ENCODE results near the gene STXBP5.

Gene STXBP5

GRCh38 chr6:147204060-147204785 is at the start of gene STXBP5:
Gene STXBP5 (plus strand): TSS chr6:147204417. CDS start chr6:147204533, 116 bp downstream.
- peak; percentile 65 for DNase-seq (ENCODE audit: low spot score)

- DNase-seq (ENCODE audit: low spot score), result no peak
These were observed 49.8 kb upstream of the STXBP5 start for GRCh38 chr6:147154454-147154853.

GRCh38 chr6:147156218-147156617 is 48.0 kb upstream of the STXBP5 start:
- DNase-seq (ENCODE audit: low spot score), result no peak

GRCh38 chr6:147156799-147157382 is 47.3 kb upstream of the STXBP5 start:
- no peak for DNase-seq (ENCODE audit: low spot score)

- DNase-seq (ENCODE audit: low spot score), result no peak
These were observed 46.3 kb upstream of the STXBP5 start for GRCh38 chr6:147157930-147158329.

- no peak for DNase-seq (ENCODE audit: low spot score)
These were observed 45.3 kb upstream of the STXBP5 start for GRCh38 chr6:147158881-147159280.

GRCh38 chr6:147159536-147160374 is 44.5 kb upstream of the STXBP5 start:
- no peak for DNase-seq (ENCODE audit: low spot score)

- no peak for DNase-seq (ENCODE audit: low spot score)
These were observed 43.6 kb upstream of the STXBP5 start for GRCh38 chr6:147160593-147160992.

- no peak for DNase-seq (ENCODE audit: low spot score)
These were observed 42.8 kb upstream of the STXBP5 start for GRCh38 chr6:147161253-147161973.

GRCh38 chr6:147161974-147162495 is 42.2 kb upstream of the STXBP5 start:
- DNase-seq (ENCODE audit: low spot score), result no peak

GRCh38 chr6:147164761-147165160 is 39.5 kb upstream of the STXBP5 start:
- DNase-seq (ENCODE audit: low spot score), result no peak

- no peak for DNase-seq (ENCODE audit: low spot score)
These were observed 37.8 kb upstream of the STXBP5 start for GRCh38 chr6:147166360-147166944.

- DNase-seq (ENCODE audit: low spot score), result no peak
These were observed 37.2 kb upstream of the STXBP5 start for GRCh38 chr6:147166992-147167391.

GRCh38 chr6:147167576-147168461 is 36.4 kb upstream of the STXBP5 start:
- no peak for DNase-seq (ENCODE audit: low spot score)

- no peak for DNase-seq (ENCODE audit: low spot score)
These were observed 34.7 kb upstream of the STXBP5 start for GRCh38 chr6:147169529-147169928.

- no peak for DNase-seq (ENCODE audit: low spot score)
These were observed 33.9 kb upstream of the STXBP5 start for GRCh38 chr6:147170269-147170668.

- DNase-seq (ENCODE audit: low spot score), result no peak
These were observed 31.1 kb upstream of the STXBP5 start for GRCh38 chr6:147173140-147173539.

GRCh38 chr6:147173675-147174308 is 30.4 kb upstream of the STXBP5 start:
- DNase-seq (ENCODE audit: low spot score), result no peak

GRCh38 chr6:147176795-147177194 is 27.4 kb upstream of the STXBP5 start:
- DNase-seq (ENCODE audit: low spot score), result no peak

- no peak for DNase-seq (ENCODE audit: low spot score)
These were observed 26.9 kb upstream of the STXBP5 start for GRCh38 chr6:147177286-147177685.

Measured in Ammon's horn (tissue), 1 donor.